RWPE2 (cell line): ENCODE results near the gene DENND2A.
"Not testable (repeated sequence)": the region's sequence is repeated elsewhere in the genome, so short reads cannot be mapped to it uniquely, and the experiment has no call there.

ENCODE experiments used
- ATAC-seq: fragments of 200-7000 bp; cut with Tn5 transposase; 3 replicates; pipeline ENCODE4 v1.9.1; 2021; ENCODE audit warnings: low read depth
- DNase-seq: peaks from one replicate; pipeline ENCODE4 v3.0.0-alpha.2; 2020; ENCODE audit warnings: low spot score
- H3K27ac ChIP-seq: fragments of 450-650 bp; 2 replicates; pipeline ENCODE4 v1.5.1; 2017; ENCODE audit warnings: mild to moderate bottlenecking; ENCODE audit not compliant: poor library complexity, severe bottlenecking
- H3K27me3 ChIP-seq: fragments of 250-450 bp; sonication (Bioruptor Pico); 2 replicates; pipeline ENCODE4 v1.5.1; 2021; ENCODE audit warnings: mild to moderate bottlenecking, moderate library complexity; ENCODE audit not compliant: insufficient read depth, poor library complexity, severe bottlenecking
- H3K36me3 ChIP-seq: fragments of 250-450 bp; sonication (Bioruptor Pico); 2 replicates; pipeline ENCODE4 v1.5.1; 2020; ENCODE audit warnings: low read depth, mild to moderate bottlenecking, moderate library complexity
- H3K4me1 ChIP-seq: fragments of 250-450 bp; sonication (Bioruptor Pico); 2 replicates; pipeline ENCODE4 v1.5.1; 2021; ENCODE audit warnings: mild to moderate bottlenecking, moderate library complexity; ENCODE audit not compliant: insufficient read depth, poor library complexity, severe bottlenecking
- H3K4me3 ChIP-seq: fragments of 250-450 bp; sonication (Bioruptor Pico); 2 replicates; pipeline ENCODE4 v1.5.1; 2021; ENCODE audit warnings: mild to moderate bottlenecking, moderate library complexity; ENCODE audit not compliant: severe bottlenecking
- H3K9me3 ChIP-seq: fragments of 250-450 bp; sonication (Bioruptor Pico); 2 replicates; pipeline ENCODE4 v1.5.1; 2021; ENCODE audit warnings: mild to moderate bottlenecking, moderate library complexity; ENCODE audit not compliant: severe bottlenecking
- TF ChIP-seq, protein P1 (sequence below): fragments of 450-650 bp; IDR thresholded peaks from one replicate; pipeline ENCODE4 v1.5.1; 2017; ENCODE audit warnings: mild to moderate bottlenecking, moderate library complexity; ENCODE audit not compliant: poor library complexity, severe bottlenecking

DENND2A gene

DNA sequence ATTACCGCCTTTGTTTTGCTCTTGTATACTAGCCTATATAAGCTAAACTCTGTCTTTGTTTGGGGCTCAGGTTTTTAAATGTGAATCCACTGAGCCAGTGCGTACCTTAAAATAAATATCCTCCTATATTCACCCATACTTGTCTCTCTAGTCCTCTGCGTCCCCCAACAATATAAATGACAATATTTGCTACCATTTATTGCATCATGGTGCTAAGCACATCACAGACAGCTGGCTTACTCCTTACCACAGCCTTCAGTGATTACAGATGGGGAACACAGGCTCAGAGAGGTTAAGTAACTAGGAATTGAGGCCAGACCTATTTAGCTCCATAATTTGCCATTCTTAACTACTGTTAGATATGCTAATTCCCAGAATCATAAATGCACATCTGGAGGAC, 28.7 kb upstream of the DENND2A start:
- H3K36me3 ChIP-seq = no peaks in the 10 kb centered on the region
- H3K4me3 ChIP-seq = no peak overlapping the region
- H3K27me3 ChIP-seq = no peaks in the 10 kb centered on the region
- TF ChIP-seq, protein P1, sequence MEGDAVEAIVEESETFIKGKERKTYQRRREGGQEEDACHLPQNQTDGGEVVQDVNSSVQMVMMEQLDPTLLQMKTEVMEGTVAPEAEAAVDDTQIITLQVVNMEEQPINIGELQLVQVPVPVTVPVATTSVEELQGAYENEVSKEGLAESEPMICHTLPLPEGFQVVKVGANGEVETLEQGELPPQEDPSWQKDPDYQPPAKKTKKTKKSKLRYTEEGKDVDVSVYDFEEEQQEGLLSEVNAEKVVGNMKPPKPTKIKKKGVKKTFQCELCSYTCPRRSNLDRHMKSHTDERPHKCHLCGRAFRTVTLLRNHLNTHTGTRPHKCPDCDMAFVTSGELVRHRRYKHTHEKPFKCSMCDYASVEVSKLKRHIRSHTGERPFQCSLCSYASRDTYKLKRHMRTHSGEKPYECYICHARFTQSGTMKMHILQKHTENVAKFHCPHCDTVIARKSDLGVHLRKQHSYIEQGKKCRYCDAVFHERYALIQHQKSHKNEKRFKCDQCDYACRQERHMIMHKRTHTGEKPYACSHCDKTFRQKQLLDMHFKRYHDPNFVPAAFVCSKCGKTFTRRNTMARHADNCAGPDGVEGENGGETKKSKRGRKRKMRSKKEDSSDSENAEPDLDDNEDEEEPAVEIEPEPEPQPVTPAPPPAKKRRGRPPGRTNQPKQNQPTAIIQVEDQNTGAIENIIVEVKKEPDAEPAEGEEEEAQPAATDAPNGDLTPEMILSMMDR = no peak
- H3K27ac ChIP-seq = no peak overlapping the region
- H3K4me1 ChIP-seq = peaks cover 9% of the 10 kb centered on the region
- no peak for DNase-seq
- H3K9me3 ChIP-seq = no peaks in the 10 kb centered on the region
- ATAC-seq = no peak

DNA sequence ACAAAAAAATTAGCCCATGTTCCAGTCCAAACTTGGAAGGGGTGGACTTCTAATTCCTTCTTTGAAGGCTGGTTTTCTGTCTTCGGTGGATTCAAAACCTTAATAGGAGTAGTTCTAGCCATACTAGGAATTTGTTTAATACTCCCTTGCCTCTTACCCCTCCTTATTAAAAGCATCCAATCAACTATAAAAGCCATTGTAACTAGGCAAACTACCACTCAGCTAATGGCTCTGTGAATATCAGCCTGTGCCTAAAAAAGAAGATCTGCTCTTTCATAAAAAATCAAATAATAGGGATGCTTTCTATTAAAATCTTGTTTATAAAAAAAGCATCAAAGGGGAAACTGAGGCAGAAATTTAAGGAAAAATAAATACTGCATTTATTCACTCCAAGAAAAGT, 28.0 kb upstream of the DENND2A start:
- H3K36me3 ChIP-seq = no peaks in the 10 kb centered on the region
- no peak for ATAC-seq
- no peak for DNase-seq
- TF ChIP-seq, protein P1 = no peak
- H3K4me3 ChIP-seq = no peak overlapping the region
- H3K4me1 ChIP-seq = peaks cover 5% of the 10 kb centered on the region
- no peaks in the 10 kb centered on the region for H3K9me3 ChIP-seq
- H3K27ac ChIP-seq = no peak overlapping the region
- H3K27me3 ChIP-seq = no peaks in the 10 kb centered on the region

DNA sequence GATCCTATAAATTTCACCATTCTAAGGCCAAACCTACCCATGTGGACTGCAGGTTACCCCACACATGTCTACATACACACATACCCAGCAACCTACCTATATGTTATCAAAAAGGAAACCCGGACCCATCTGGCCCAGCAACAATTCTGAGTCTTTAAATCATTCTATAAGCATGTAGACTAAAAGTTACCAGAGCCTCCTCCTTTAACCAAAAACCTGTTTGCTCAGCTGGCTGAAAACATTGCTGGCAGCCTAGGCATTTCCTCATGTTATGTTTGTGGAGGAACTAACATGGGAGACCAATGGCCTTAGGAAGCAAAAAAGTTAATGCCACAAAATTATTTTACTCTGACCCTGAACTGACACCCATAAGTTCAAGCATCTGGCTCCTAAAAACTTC, 26.9 kb upstream of the DENND2A start:
- no peaks in the 10 kb centered on the region for H3K9me3 ChIP-seq
- no peak overlapping the region for H3K4me3 ChIP-seq
- no peak overlapping the region for H3K27ac ChIP-seq
- DNase-seq (no peak), ATAC-seq (no peak)
- H3K4me1 ChIP-seq = peaks cover 5% of the 10 kb centered on the region
- H3K36me3 ChIP-seq = no peaks in the 10 kb centered on the region
- TF ChIP-seq, protein P1 = no peak
- no peaks in the 10 kb centered on the region for H3K27me3 ChIP-seq

DNA sequence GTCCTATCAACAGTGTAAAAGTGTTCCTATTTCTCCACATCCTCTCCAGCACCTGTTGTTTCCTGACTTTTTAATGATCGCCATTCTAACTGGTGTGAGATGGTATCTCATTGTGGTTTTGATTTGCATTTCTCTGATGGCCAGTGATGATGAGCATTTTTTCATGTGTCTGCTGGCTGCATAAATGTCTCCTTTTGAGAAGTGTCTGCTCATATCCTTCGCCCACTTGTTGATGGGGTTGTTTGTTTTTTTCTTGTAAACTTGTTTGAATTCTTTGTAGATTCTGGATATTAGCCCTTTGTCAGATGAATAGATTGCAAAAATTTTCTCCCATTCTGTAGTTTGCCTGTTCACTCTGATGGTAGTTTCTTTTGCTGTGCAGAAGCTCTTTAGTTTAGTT, 22.3 kb upstream of the DENND2A start:
- not testable (repeated sequence) for H3K9me3 ChIP-seq, ATAC-seq, DNase-seq, H3K27me3 ChIP-seq, H3K4me3 ChIP-seq, H3K4me1 ChIP-seq, H3K36me3 ChIP-seq, H3K27ac ChIP-seq

DNA sequence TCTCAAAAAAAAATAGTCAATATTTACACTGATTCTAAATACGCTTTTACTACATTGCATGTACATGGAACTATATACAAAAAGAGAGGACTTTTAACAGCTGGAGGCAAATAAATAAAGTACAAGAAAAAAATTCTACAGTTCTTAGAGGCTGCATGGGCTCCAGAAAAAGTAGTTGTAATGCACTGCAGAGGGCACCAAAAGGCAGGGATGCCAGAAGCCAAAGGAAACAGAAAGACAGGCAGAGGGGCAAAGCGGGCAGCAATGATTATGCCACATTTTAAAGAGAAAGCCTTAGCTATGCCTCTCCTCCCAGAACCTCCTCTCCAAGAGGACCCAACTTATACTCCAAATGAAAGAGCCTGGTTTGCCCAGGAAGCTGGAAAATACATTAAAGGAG, 20.5 kb upstream of the DENND2A start:
- Histone ChIP-seq H3K27ac (no peak overlapping the region), H3K9me3 (no peaks in the 10 kb centered on the region), H3K4me1 (no peaks in the 10 kb centered on the region), H3K36me3 (no peaks in the 10 kb centered on the region), H3K27me3 (no peaks in the 10 kb centered on the region), H3K4me3 (no peak overlapping the region)
- TF ChIP-seq, protein P1 = peak; percentile 65
- DNase-seq (no peak), ATAC-seq (peak; percentile 60; the same call in 2 of the 3 replicates)
